Measurements from ENCODE around the gene FRMD4A. TPM values are rescaled to one million over a fixed set of nuclear protein-coding genes. Genes with fewer than 3 reads are reported as not detected.

Gene FRMD4A
- polyA plus RNA-seq, 1 of the 3 experiments (the other 2 are of a cell fraction) = 37.7 TPM

- no peak for TF ChIP-seq ZBTB33 (IDR thresholded peaks at IDR 0.05; ENCODE audit: borderline replicate concordance, low read depth)
- TF ChIP-seq FOSL2 (IDR thresholded peaks at IDR 0.05; ENCODE audit: borderline replicate concordance, low read depth) = no peak
These were observed 337.6 kb downstream of the FRMD4A start (continued) for GRCh38 chr10:13993169-13993568.

GRCh38 chr10:13991353-13991752 lies 339.4 kb downstream of the FRMD4A start:
- Histone ChIP-seq H3K4me3 (ENCODE audit: low read depth in 2 of 2, low read length in 1 of 2) (no peak overlapping the region), H3K36me3 (replicated peaks in 1 of 2; ENCODE audit: control insufficient read depth in 1 of 2, insufficient read depth in 2 of 2, low read length in 1 of 2) (no peaks in the 10 kb centered on the region), H3K4me1 (ENCODE audit: control insufficient read depth in 1 of 2, insufficient read depth in 2 of 2, low read depth in 1 of 2, low read length in 1 of 2) (peaks cover 16 to 26% of the 10 kb centered on the region in 2 experiments), H3F3A (replicated peaks; ENCODE audit: insufficient read depth) (peaks cover 39% of the 10 kb centered on the region), H3K9me3 (no peaks in the 10 kb centered on the region), H3K9ac (no peak overlapping the region; the same call in 1 of the 2 replicates), H3K27me3 (ENCODE audit: insufficient read depth) (no peaks in the 10 kb centered on the region), H3K79me2 (ENCODE audit: insufficient read depth) (peaks cover 10% of the 10 kb centered on the region; the same call in 1 of the 2 replicates), H2AFZ (ENCODE audit: low read depth) (no peak overlapping the region; the same call in 1 of the 2 replicates), H3K4me2 (peak overlapping the region; percentile 56), H3K9me2 (no peaks in the 10 kb centered on the region), H3K27ac (ENCODE audit: low read depth in 2 of 2, low read length in 1 of 2) (peak overlapping the region; percentile 76 to 94; a peak in 3 of 4 replicates), H4K20me1 (ENCODE audit: insufficient read depth) (no peaks in the 10 kb centered on the region)
- WGBS (ENCODE audit: low lambda C conversion rate) = 69% methylated on average over 5 of the region's 5 CpGs
- DNase-seq = no peak
- CTCF ChIA-PET = no interaction called here
- POLR2A ChIA-PET = no interaction called here
- TF ChIP-seq CTCF (IDR thresholded peaks at IDR 0.05) (peak; percentile 27; the same call in 1 of the 2 replicates), REST (IDR thresholded peaks at IDR 0.05; ENCODE audit: low read depth, low read length) (no peak)

GRCh38 chr10:13990946-13991345 lies 339.8 kb downstream of the FRMD4A start:
- no peak overlapping the region; the same call in 1 of the 2 replicates for H3K9ac ChIP-seq
- CTCF ChIA-PET = interaction anchor here (1.5 kb wide), 1 partner anchor 72 kb away, joined by 5 read pairs; no protein-coding TSS in a partner anchor
- H3K27ac ChIP-seq (ENCODE audit: low read depth in 2 of 2, low read length in 1 of 2) = peak overlapping the region; percentile 76 to 94; a peak in 3 of 4 replicates
- POLR2A ChIA-PET = no interaction called here
- peaks cover 39% of the 10 kb centered on the region for H3F3A ChIP-seq (replicated peaks; ENCODE audit: insufficient read depth)
- no peaks in the 10 kb centered on the region for H4K20me1 ChIP-seq (ENCODE audit: insufficient read depth)
- H3K9me3 ChIP-seq = no peaks in the 10 kb centered on the region
- H3K27me3 ChIP-seq (ENCODE audit: insufficient read depth) = no peaks in the 10 kb centered on the region
- no peak for DNase-seq
- peak overlapping the region; percentile 7 for H2AFZ ChIP-seq (ENCODE audit: low read depth)
- WGBS (ENCODE audit: low lambda C conversion rate) = 29% methylated on average over 7 of the region's 7 CpGs
- no peaks in the 10 kb centered on the region for H3K36me3 ChIP-seq (replicated peaks in 1 of 2; ENCODE audit: control insufficient read depth in 1 of 2, insufficient read depth in 2 of 2, low read length in 1 of 2)
- H3K9me2 ChIP-seq = no peaks in the 10 kb centered on the region
- H3K4me2 ChIP-seq = peak overlapping the region; percentile 56
- H3K79me2 ChIP-seq (ENCODE audit: insufficient read depth) = peaks cover 12% of the 10 kb centered on the region
- no peak overlapping the region for H3K4me3 ChIP-seq (ENCODE audit: low read depth in 2 of 2, low read length in 1 of 2)
- H3K4me1 ChIP-seq (ENCODE audit: control insufficient read depth in 1 of 2, insufficient read depth in 2 of 2, low read depth in 1 of 2, low read length in 1 of 2) = peaks cover 16 to 26% of the 10 kb centered on the region in 2 experiments
- peak; percentile 84 for TF ChIP-seq NFIC (IDR thresholded peaks at IDR 0.05; ENCODE audit: borderline replicate concordance)
- TF ChIP-seq CTCF (IDR thresholded peaks at IDR 0.05) = no peak
- no peak for TF ChIP-seq FOXM1 (IDR thresholded peaks at IDR 0.05; ENCODE audit: low read depth)
- no peak for TF ChIP-seq RFX5 (IDR thresholded peaks at IDR 0.05; ENCODE audit: low read length)
- TF ChIP-seq USF1 (IDR thresholded peaks at IDR 0.05; ENCODE audit: borderline replicate concordance, low read depth) = no peak
- TF ChIP-seq MXI1 (IDR thresholded peaks at IDR 0.05; ENCODE audit: low read depth, low read length) = peak; percentile 31; the same call in 1 of the 2 replicates
- no peak for TF ChIP-seq NRF1 (IDR thresholded peaks at IDR 0.05; ENCODE audit: low read depth, low read length)
- TF ChIP-seq TCF12 (IDR thresholded peaks at IDR 0.05) = peak; percentile 72
